Stimulated activated CD8-positive, alpha-beta memory T cell treated with anti-CD3 and anti-CD28 coated beads, Interleukin-12 subunit alpha, Interleukin-12 subunit beta, amount 100 ng/mL, for 4 hours (primary cell): ENCODE measurements around the gene C2orf15.
A peak's percentile ranks its signal among the peaks of the same experiment; 100 is the strongest.
"Not testable (repeated sequence)": the region's sequence is repeated elsewhere in the genome, so short reads cannot be mapped to it uniquely, and the experiment has no call there.

ENCODE experiments used
- DNase-seq: peaks from one replicate; pipeline ENCODE4 v3.0.0-alpha.2; 2020; ENCODE audit warnings: low read depth

The C2orf15 gene, protein sequence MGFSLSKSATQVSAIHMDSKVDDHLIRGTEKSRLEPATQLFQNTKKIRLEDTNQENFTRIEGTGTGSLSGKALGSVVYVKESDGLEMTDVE

DNA sequence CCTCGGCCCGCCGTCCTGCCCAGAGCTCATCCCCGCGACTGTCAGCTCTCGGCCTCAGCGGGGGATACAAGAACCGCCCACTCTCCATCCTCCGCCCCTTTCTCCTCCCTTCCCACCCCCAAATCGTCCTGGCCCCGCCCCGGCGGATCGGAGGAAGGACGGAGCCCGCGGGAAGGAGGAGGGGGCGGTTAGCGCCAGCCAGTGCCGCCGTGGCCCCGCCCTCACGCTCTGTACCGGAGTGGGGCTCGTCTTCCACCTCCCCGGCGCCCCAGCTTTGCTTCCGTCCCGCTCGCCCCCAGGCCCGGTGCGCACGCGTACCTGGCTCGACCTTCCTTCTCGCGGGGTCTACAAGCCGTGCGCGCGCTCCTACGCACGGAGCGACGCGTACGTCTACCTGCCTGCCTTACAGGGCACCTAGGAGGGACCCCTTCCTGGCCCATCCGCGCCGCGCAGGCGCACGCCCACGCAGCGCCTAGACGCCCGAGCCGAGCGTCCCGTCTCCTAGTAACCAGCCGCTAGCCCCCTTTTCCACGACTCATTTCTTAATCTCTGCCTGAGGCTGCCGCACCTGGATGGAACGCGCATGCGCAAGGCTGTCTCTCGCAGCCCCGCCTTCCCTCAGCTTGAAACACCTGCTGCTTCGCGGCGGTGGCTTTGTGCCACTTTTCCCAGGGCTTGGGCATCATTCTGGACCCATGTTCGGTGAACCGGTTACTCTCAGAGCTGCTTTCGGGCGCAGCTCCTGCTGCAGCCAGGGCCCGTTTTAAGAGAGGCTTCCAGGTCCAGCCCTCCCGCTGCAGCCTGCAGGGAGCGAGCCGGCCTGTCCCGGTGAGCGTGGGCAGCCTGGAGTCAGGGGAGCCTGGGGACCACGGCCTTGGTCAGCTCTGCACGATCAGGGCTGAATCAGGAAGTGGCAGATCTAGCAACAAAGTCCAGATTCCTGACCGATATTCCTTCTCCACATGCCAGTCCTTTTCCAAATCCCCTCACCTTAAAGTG, at the start of gene C2orf15:
C2orf15 (plus strand) TSS at position 598 of the 999 bp plus-strand sequence. CDS start 8,852 bp downstream, outside the sequence.
- peak; percentile 97 for DNase-seq

GRCh38 chr2:99096728-99097127, 44.8 kb upstream of the C2orf15 start:
- DNase-seq = no peak

DNA sequence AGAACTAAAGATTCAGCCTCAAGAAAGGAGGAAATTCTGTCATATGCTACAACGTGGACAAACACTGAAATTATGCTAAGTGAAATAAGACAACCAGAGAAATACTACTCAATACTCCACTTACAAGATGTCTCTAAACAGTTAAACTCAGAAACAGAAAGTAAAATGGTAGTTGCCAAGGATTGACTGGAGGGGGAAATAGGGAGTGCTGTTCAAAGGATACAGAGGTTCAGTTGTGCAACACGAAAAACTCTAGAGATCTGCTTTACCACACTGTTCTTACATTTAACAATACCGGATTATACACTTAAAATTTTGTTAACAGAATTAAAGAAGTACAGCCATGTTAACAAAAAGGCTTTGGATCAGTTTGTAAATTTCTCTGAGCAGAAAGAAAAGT, 39.8 kb upstream of the C2orf15 start:
- no peak for DNase-seq

- DNase-seq = no peak
These were observed 37.5 kb upstream of the C2orf15 start for GRCh38 chr2:99104006-99104405.

- DNase-seq = no peak
These were observed 34.6 kb upstream of the C2orf15 start for GRCh38 chr2:99106913-99107312.

- no peak for DNase-seq
These were observed 30.3 kb upstream of the C2orf15 start for GRCh38 chr2:99111236-99111635.

DNA sequence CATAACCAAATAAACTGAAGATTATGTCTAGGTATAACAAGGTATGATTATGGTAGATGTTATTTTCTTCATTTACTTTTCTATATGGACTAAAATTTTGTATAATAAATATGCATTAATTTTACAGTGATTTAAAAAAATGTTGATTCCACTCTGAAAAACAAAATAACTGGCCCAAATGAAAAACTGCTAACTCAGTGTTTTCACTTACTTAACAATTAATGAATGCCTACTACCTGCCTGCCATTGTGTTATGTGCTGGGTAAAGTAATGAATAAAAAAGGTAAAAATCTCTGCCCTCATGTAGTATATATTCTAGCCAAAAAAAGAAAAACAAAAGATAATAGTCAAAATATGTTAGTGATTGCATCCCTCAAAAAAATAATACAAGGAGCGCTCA, 29.6 kb upstream of the C2orf15 start:
- no peak for DNase-seq

GRCh38 chr2:99112617-99113016, 28.9 kb upstream of the C2orf15 start:
- no peak for DNase-seq

- no peak for DNase-seq
These were observed 13.5 kb upstream of the C2orf15 start for GRCh38 chr2:99127981-99128380.

GRCh38 chr2:99135044-99135556, 6.4 kb upstream of the C2orf15 start:
- not testable (repeated sequence) for DNase-seq

DNA sequence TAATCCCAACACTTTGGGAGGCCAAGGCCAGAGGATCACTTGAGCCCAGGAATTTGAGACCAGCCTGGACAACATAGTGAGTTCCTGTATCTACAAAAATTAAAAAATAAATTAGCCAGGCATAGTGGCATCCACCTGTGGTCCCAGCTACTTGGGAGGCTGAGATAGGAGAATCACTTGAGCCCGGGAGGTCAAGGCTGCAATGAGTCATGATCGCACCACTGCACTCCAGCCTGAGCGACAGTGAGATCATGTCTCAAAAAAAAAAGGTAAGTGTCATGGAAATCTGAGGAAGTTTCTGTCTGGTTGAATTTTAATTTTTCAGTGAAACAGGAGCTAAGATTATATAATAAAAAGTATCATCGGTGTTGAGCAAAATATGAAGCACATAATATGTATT, 2.5 kb upstream of the C2orf15 start:
- no peak for DNase-seq

DNA sequence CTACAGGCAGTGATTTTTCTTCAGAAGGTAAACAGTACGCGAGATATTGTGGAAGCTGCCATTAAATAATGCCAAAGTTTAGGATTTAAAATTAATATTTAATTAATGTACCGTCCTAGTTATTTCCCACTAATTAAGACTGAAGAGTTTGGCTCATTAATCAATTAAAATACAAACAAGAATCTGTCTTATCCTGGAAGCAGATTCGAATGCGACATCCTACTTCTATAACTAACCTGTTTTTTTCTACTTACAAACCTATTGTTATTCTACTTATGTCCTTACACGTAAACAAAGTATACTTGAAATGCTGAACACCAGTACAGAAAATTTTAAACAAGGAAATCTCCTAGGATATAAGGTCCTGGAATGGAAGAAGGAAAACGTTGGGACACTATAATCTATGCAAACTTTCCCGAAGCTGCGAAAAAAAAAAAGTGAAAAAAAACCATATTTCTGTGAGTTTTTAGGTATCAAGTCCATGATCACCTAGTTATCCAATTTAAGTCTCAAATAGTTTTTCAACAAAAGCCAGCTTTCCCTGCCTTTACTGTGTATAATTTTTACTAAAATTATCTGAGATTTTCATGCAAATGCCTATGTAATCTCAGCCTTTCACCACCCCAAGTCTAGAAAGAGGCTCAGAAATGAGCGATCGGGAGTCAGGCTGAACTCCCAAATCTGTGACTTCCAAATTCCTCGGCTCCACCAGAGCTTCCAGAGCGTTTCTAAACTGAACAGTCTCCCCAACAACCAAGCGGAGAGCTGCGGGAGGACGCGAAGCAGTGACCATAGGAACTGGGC, 1.2 kb upstream of the C2orf15 start:
- DNase-seq = no peak

DNA sequence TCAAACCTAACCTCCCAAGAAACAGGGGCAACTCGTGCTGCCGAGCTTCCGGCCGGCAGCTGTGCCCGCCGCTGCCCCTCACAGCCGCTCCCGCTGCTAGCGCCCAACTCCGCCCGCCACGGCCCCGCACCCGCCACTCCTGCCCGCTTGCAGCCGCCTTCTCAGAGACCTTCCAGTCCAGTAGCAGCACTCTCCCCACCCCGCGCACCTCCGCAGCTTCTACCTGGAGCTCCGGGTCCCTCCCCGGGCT, 722 bp upstream of the C2orf15 start:
- no peak for DNase-seq

DNA sequence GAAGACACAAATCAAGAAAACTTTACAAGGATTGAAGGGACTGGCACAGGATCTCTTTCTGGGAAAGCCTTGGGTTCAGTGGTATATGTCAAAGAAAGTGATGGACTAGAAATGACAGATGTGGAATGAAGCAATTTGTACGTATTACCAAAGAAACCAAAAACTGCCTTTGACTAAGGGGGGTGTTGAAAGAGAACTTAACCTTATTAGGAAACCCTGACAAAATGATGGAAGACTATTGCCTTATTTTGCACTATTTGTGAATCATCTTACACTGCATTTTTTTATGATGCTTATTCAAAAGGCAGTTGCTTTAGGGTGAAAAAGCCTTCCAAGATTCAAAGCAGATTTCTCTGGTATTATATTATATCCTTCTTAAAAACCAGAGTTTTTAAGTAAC, 9.2 kb downstream of the C2orf15 start:
- DNase-seq = no peak

DNA sequence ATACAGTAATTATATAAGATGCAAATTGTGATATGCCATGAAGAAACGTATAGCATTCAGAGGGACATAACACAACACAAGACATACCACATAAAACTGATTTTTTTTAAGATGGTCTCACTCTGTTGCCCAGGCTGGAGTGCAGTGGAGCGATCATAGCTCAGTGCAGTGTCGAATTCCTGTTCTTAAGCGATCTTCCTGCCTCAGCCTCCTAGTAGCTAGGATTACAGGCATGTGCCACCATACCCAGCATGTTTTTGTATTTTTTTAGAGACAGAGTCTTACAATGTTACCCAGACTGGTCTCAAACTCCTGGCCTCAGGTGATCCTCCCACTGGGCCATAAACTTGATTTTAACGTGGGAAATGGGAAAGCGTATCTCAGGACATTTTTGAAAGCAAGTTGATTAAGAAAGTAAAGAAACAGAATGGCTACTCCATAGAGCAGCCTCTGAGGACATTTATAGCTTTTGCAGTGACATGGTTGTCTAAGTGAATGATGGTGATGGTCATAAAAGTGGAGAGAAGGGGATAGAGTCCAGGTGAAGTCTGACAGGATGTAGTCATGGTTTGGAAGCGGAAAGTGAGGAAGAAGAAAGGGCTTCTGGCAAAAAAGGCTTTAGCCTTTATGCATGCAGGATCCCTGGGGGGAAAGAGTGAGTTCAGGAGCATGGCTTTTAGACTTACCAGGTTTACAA, 10.8 kb downstream of the C2orf15 start:
- DNase-seq = no peak

DNA sequence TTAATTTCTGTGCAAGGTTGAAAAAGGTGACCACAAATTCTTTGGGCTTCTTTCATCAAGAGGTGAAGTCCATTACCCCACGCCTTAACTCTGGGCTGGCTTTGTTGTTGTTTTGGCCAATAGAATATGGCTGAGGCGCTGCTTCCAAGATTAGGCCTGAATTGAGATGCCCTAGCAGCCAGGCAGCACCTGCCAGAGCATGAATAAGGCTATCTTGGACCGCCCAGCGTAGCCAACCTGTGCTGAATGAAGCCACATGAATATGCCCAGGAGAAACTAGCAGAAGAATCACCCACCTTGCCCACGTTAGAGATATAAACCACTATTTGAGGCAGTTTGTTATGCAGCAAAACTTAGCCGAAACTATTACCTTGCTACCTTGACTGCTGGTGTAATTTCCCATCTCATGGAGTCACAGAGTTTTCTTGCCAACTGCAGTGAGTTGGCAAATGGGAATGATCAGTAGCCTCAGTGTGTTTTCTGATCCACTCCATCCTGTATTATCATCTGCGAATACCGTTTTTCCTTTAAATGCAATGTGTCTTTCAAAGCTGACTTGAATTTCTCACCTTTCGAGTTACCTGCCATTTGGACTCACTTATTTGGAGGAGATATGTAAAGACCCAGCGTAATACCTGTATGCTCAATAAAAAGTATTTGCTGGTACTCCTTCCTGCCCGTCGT, 12.6 kb downstream of the C2orf15 start:
- DNase-seq = no peak

GRCh38 chr2:99154643-99155536, 13.4 kb downstream of the C2orf15 start, which contains the start of the genes LIPT1 and TSGA10:
LIPT1 (plus strand) TSS chr2:99154967; CDS start chr2:99161958, 6,991 bp downstream.
TSGA10 (minus strand) TSS chr2:99154942; CDS start chr2:99109439, 45,503 bp downstream.
- peak; percentile 89 for DNase-seq

DNA sequence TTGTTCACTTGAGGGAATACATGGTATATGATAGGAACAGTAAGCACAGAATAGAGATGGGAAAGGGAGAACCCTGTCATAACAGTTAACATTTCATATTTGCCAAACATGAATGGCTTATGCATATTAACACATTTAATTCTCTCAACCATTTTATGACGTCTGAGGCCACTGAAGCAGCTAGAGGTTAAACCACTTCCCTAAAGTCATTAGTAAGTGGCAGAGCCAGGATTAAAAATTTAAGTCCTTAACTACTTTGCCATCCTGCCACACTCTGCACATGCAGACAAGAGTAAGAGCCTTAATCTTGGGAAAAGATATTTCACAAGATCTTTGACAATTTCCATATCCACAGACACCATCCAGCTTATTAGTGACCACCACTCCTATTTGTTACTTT, 15.4 kb downstream of the C2orf15 start:
- DNase-seq = no peak

- DNase-seq = no peak
These were observed 17.1 kb downstream of the C2orf15 start for GRCh38 chr2:99158599-99158998.

DNA sequence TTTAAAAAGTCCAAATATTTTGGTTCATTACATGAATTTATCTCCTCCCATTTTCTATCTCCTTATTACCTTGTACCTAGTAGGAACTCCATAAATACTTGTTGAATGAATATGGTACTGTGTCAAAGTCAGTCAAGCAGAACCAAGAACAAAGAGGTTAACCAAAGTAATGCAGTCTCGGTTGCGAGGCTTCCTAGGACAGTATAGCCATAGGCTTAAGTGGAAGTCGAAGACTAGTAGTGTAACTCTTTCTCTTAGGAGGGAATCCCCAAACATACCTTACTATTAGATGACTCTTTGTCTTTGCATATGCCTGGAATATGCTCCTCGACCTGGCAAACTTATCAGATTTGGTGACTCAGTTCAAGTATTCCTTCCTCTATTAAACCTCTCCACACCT, 18.1 kb downstream of the C2orf15 start:
- no peak for DNase-seq
